HepG2 (cell line): ENCODE measurements around the gene KIAA0825. TPM values are rescaled to one million over a fixed set of nuclear protein-coding genes. Genes with fewer than 3 reads are reported as not detected.

ENCODE experiments used
- ATAC-seq: fragments of 200-7000 bp; cut with Tn5 transposase; 3 replicates; pipeline ENCODE4 v1.9.1; 2020; ENCODE audit warnings: mild to moderate bottlenecking, moderate library complexity
- BruUV-seq: library from RNA; stranded (reverse); fragments of 400-500 nt; replicated peaks from 2 replicates; lab custom pipeline; 2021; lab: Mats Ljungman, UMichigan
- CTCF ChIA-PET: fragments of 300-600 bp; formaldehyde crosslinking; extraction: SDS; loops from one replicate; lab custom pipeline; 2021; ENCODE audit warnings: low total read pairs, inconsistent platforms, low intra/inter-chr PET ratio; lab: Yijun Ruan, JAX
- POLR2A ChIA-PET: fragments of 350-600 bp; sonication (Branson Sonifier 250); formaldehyde crosslinking; loops from one replicate; lab custom pipeline; 2020; ENCODE audit warnings: antibody characterized with exemption, inconsistent platforms; lab: Yijun Ruan, JAX
- DNase-seq: peaks from one replicate; pipeline ENCODE4 v3.0.0-alpha.2; 2015; ENCODE audit warnings: low spot score
- FAIRE-seq: peaks from 3 replicates; lab custom pipeline; 2011; peaks lifted over from hg19 to GRCh38; lab: Jason Lieb, UNC
- H2AFZ ChIP-seq: one replicate; pipeline ENCODE4 v1.6.1; 2011; ENCODE audit warnings: low read length, inconsistent platforms
- H3K27ac ChIP-seq: fragments of 300-600 bp; 3 replicates; pipeline ENCODE4 v1.8.0; 2011; ENCODE audit warnings: mixed run types, mild to moderate bottlenecking, mixed read lengths, low read length, inconsistent platforms; ENCODE audit not compliant: insufficient read depth; ENCODE audit errors: extremely low read length
- H3K27me3 ChIP-seq, 2 experiments: fragments of 200-600 bp in 1 of 2; 2 replicates in 1 of 2; 3 replicates in 1 of 2; pipeline versions ENCODE4 v1.6.0 to v1.8.0; 2011; ENCODE audit warnings: low read length in 2 of 2, mild to moderate bottlenecking in 2 of 2, moderate library complexity in 2 of 2, inconsistent platforms in 1 of 2; ENCODE audit not compliant: insufficient read depth in 2 of 2, control insufficient read depth in 1 of 2
- H3K36me3 ChIP-seq, 2 experiments: fragments of 200-600 bp in 1 of 2; replicated peaks in 1 of 2; 2 replicates in 1 of 2; 3 replicates in 1 of 2; pipeline versions ENCODE4 v1.5.1 to v1.8.0; 2011; ENCODE audit warnings: low read length in 2 of 2, inconsistent platforms in 1 of 2; ENCODE audit not compliant: insufficient read depth in 2 of 2, control insufficient read depth in 1 of 2
- H3K4me1 ChIP-seq: 2 replicates; pipeline ENCODE4 v1.5.1; 2012; ENCODE audit warnings: low read length, inconsistent platforms; ENCODE audit not compliant: insufficient read depth
- H3K4me2 ChIP-seq: 2 replicates; pipeline ENCODE4 v1.6.0; 2011; ENCODE audit warnings: low read depth, low read length, inconsistent platforms
- H3K4me3 ChIP-seq, 3 experiments: fragments of 200-600 bp in 1 of 3; sonication (generic), shearing (Covaris generic) in 1 of 3; replicated peaks in 1 of 3; 2 replicates each; pipeline ENCODE4 v1.5.1; 2011 to 2016; ENCODE audit warnings: low read length in 3 of 3, inconsistent platforms in 2 of 3, low read depth in 2 of 3, mild to moderate bottlenecking in 2 of 3, control low read depth in 1 of 3, mixed read lengths in 1 of 3; ENCODE audit not compliant: insufficient read depth in 1 of 3
- H3K79me2 ChIP-seq: one replicate; pipeline ENCODE4 v1.6.1; 2011; ENCODE audit warnings: low read length, inconsistent platforms; ENCODE audit not compliant: insufficient read depth
- H3K9ac ChIP-seq: 2 replicates; pipeline ENCODE4 v1.6.0; 2011; ENCODE audit warnings: mild to moderate bottlenecking, low read depth, low read length, inconsistent platforms; ENCODE audit not compliant: insufficient read depth
- H3K9me3 ChIP-seq: 2 replicates; pipeline ENCODE4 v1.5.1; 2012; ENCODE audit warnings: mild to moderate bottlenecking, low read length
- H4K20me1 ChIP-seq: 2 replicates; pipeline ENCODE4 v1.6.0; 2011; ENCODE audit warnings: inconsistent platforms, mild to moderate bottlenecking, low read length, moderate library complexity; ENCODE audit not compliant: insufficient read depth
- CBX2 ChIP-seq, 2 experiments: fragments of 200-600 bp in 1 of 2; sonication (generic); formaldehyde crosslinking in 1 of 2; IDR thresholded peaks; 2 replicates each; pipeline versions ENCODE4 v1.7.0 to v1.8.1; 2018 to 2022; ENCODE audit warnings: low read depth in 2 of 2, low read length in 1 of 2, mild to moderate bottlenecking in 1 of 2, missing genetic modification reagents in 1 of 2
- DR1 ChIP-seq: sonication (generic); formaldehyde crosslinking; IDR thresholded peaks from 2 replicates; pipeline ENCODE4 v1.8.0; 2021; ENCODE audit warnings: mild to moderate bottlenecking, missing genetic modification reagents, inconsistent platforms
- HMG20A ChIP-seq: IDR thresholded peaks from 2 replicates; pipeline ENCODE4 v1.6.1; 2016; ENCODE audit warnings: borderline replicate concordance
- HOXA3 ChIP-seq: sonication (generic); formaldehyde crosslinking; IDR thresholded peaks from 2 replicates; pipeline ENCODE4 v1.5.0; 2020; ENCODE audit warnings: missing genetic modification reagents
- JUNB ChIP-seq: sonication (generic); formaldehyde crosslinking; IDR thresholded peaks from 2 replicates; pipeline ENCODE4 v1.8.0; 2022; ENCODE audit warnings: missing genetic modification reagents, mild to moderate bottlenecking, borderline replicate concordance
- LCORL ChIP-seq, 2 experiments: fragments of 450-650 bp in 1 of 2; sonication (generic) in 1 of 2; formaldehyde crosslinking in 1 of 2; IDR thresholded peaks; 2 replicates each; pipeline versions ENCODE4 v1.5.0 to v1.6.1; 2017 to 2020; ENCODE audit warnings: antibody characterized with exemption in 1 of 2, missing genetic modification reagents in 1 of 2
- NKX3-1 ChIP-seq: sonication (generic); formaldehyde crosslinking; IDR thresholded peaks from 2 replicates; pipeline ENCODE4 v1.5.0; 2020; ENCODE audit warnings: missing genetic modification reagents
- TEAD2 ChIP-seq: sonication (generic); formaldehyde crosslinking; IDR thresholded peaks from 2 replicates; pipeline ENCODE4 v1.9.0; 2021; ENCODE audit warnings: missing genetic modification reagents
- THAP9 ChIP-seq: sonication (generic); formaldehyde crosslinking; IDR thresholded peaks from 2 replicates; pipeline ENCODE4; 2020; ENCODE audit warnings: missing genetic modification reagents, mild to moderate bottlenecking, borderline replicate concordance
- XBP1 ChIP-seq: sonication (generic); formaldehyde crosslinking; IDR thresholded peaks from 2 replicates; pipeline ENCODE4 v1.5.0; 2020; ENCODE audit warnings: missing genetic modification reagents
- ZFP91 ChIP-seq: sonication (generic); formaldehyde crosslinking; IDR thresholded peaks from 2 replicates; pipeline ENCODE4 v1.9.0; 2022; ENCODE audit warnings: missing genetic modification reagents, mild to moderate bottlenecking, borderline replicate concordance
- ZNF281 ChIP-seq: sonication (generic); formaldehyde crosslinking; IDR thresholded peaks from 2 replicates; pipeline ENCODE4 v1.4.0; 2020; ENCODE audit warnings: missing genetic modification reagents, borderline replicate concordance
- ZNF326 ChIP-seq: sonication (generic); formaldehyde crosslinking; IDR thresholded peaks from 2 replicates; pipeline ENCODE4 v1.4.0; 2020; ENCODE audit warnings: missing genetic modification reagents, borderline replicate concordance
- ZNF343 ChIP-seq: sonication (generic); formaldehyde crosslinking; IDR thresholded peaks from 2 replicates; pipeline ENCODE4 v1.4.0; 2020; ENCODE audit warnings: mild to moderate bottlenecking, missing genetic modification reagents
- ZNF674 ChIP-seq: sonication (generic); formaldehyde crosslinking; IDR thresholded peaks from 2 replicates; pipeline ENCODE4 v1.5.0; 2020; ENCODE audit warnings: low read depth, mild to moderate bottlenecking, missing genetic modification reagents
- ZNF775 ChIP-seq: sonication (generic); formaldehyde crosslinking; IDR thresholded peaks from 2 replicates; pipeline ENCODE4 v1.4.0; 2020; ENCODE audit warnings: missing genetic modification reagents, mild to moderate bottlenecking, moderate library complexity, borderline replicate concordance
- WGBS: methylation state at CpG from one replicate; pipeline ENCODE4 v1.1.6; 2017; ENCODE audit warnings: low lambda C conversion rate; 5-methylcytosine and 5-hydroxymethylcytosine counted together
- in situ Hi-C: cut with HindIII; loops from 2 replicates; pipeline ENCODE4 v1.10.0; 2017; ENCODE audit warnings: low pct_unique_long_range_greater_than_20kb; ENCODE audit not compliant: extremely low pct_ligation_motif_present
- intact Hi-C: fragments of 100-400 bp; cut with micrococcal nuclease; formaldehyde crosslinking; loops from one replicate; pipeline ENCODE4 v1.10.0; 2022; ENCODE audit not compliant: unreplicated experiment
- polyA plus RNA-seq, 8 experiments: library from polyadenylated mRNA; depleted of rRNA in 3 of 8; stranded (reverse) in 7 of 8; unstranded in 1 of 8; fragments of >200 nt; fragmentation: Illumina TruSeq in 4 of 8; extraction: Trizol in 4 of 8; gene quantifications; 2 replicates each; pipeline versions ENCODE4 v1.2.1 to v1.2.3, GENCODE V29; 2011 to 2016; ENCODE audit warnings: low read depth in 4 of 8, missing spikeins in 1 of 8, mixed read lengths in 1 of 8; ENCODE audit not compliant: insufficient read depth in 1 of 8
- total RNA-seq, 5 experiments: library from RNA; depleted of rRNA; stranded (reverse); fragments of >200 nt; fragmentation: Illumina TruSeq; extraction: Trizol; gene quantifications; 2 replicates each; pipeline ENCODE4 v1.2.3, GENCODE V29; 2016; ENCODE audit warnings: low read depth in 1 of 5

Gene KIAA0825
- total and polyA plus RNA-seq, 2 of the 13 experiments (the other 11 are each of a cell fraction or from before 2014, with no cell fraction given): 0.05 to 0.51 TPM

- TF ChIP-seq NKX3-1 (CRISPR knock-in tag): no peak
- TF ChIP-seq ZNF326 (CRISPR knock-in tag): no peak
These were observed 209.0 kb downstream of the KIAA0825 start (continued) for GRCh38 chr5:94409440-94409839.

- no peak overlapping the region for H3K9ac ChIP-seq
- in situ Hi-C loops (no loop called here), intact Hi-C loops (no loop called here)
- no peaks in the 10 kb centered on the region for H4K20me1 ChIP-seq
- FAIRE-seq (no peak), ATAC-seq (no peak), DNase-seq (no peak)
- H3K36me3 ChIP-seq: no peaks in the 10 kb centered on the region
- H2AFZ ChIP-seq: no peak overlapping the region
- H3K4me1 ChIP-seq: no peaks in the 10 kb centered on the region
- H3K4me3 ChIP-seq: no peak overlapping the region
- no peak overlapping the region for H3K27ac ChIP-seq
- ChIA-PET POLR2A (no interaction called here), CTCF (no interaction called here)
- H3K4me2 ChIP-seq: no peak overlapping the region
- WGBS: 15% methylated on average over 4 of the region's 4 CpGs
- no TSS peak for BruUV-seq
- no peaks in the 10 kb centered on the region for H3K79me2 ChIP-seq
- no peaks in the 10 kb centered on the region; a peak in 1 of 5 replicates for H3K27me3 ChIP-seq
- H3K9me3 ChIP-seq: no peaks in the 10 kb centered on the region
- TF ChIP-seq JUNB (CRISPR knock-in tag) (no peak), ZNF775 (no peak), DR1 (CRISPR knock-in tag) (no peak), TEAD2 (CRISPR knock-in tag) (no peak), ZNF281 (CRISPR knock-in tag) (no peak), XBP1 (no peak), ZNF343 (CRISPR knock-in tag) (no peak), ZNF326 (CRISPR knock-in tag) (no peak), LCORL (IDR thresholded peaks at IDR 0.05) (no peak), LCORL (CRISPR knock-in tag; IDR thresholded peaks at IDR 0.05) (no peak), ZFP91 (CRISPR knock-in tag) (no peak), CBX2 (IDR thresholded peaks at IDR 0.05; ENCODE audit: low read depth, low read length) (no peak), CBX2 (CRISPR knock-in tag; IDR thresholded peaks at IDR 0.05; ENCODE audit: low read depth) (no peak), HMG20A (CRISPR knock-in tag) (no peak), ZNF674 (CRISPR knock-in tag) (no peak), THAP9 (CRISPR knock-in tag) (no peak), HOXA3 (CRISPR knock-in tag) (no peak)
These were observed 211.4 kb downstream of the KIAA0825 start for GRCh38 chr5:94407023-94407422.
